NCI-H2081 (cell line): Measurements from ENCODE around the gene SEPTIN2.
"Not testable (repeated sequence)": the region's sequence is repeated elsewhere in the genome, so short reads cannot be mapped to it uniquely, and the experiment has no call there.

Source experiments
- DNase-seq, 2 experiments: peaks; one replicate each; lab custom pipeline; 2025; lab: John Stamatoyannopoulos, UW

SEPTIN2 gene

DNA sequence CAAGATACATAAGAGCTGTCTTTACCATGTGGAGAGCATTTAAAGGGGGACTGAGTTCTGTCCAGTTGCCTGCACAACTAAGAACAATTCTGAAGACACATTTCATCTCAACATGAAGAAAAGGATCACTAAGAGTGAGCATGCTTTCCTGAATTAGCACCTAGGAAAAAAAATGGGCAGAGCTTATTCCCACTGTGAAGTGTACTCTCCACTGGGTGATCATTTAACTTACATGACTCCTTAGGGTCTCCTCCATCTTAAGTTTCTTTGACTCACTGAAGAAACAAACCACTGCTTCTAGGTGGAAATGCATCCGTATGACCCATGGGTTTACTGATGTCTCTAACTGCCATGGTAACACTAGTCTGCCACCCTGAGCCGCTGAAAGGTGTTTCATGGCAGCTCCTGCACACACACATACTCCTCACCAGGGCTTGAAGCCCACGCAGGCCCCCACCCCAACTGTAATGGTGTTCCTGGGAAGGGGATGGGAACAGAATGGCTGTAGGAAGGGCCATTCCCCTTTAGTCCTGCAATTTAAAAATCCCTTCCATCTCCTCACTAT lies 27.3 kb upstream of the SEPTIN2 start:
- DNase-seq, result no peak

DNA sequence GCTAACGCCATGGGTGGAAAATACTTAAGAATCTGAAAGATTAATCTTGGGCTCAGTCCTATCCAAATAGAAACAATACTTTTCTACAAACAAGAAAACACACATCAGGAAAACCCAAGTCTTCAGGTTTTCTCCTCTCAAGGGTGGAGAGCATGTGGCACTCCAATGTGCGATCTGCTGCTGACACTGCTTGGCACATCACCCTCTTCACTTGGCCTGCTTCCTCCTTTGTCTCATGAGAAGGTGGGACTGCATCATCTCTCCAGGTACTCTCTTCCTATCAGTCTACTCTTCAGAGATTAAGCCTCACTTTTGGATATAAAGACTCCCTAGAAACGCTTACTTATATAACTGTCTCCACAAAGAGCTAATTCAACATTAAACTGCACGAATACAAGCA lies 26.7 kb upstream of the SEPTIN2 start:
- no peak for DNase-seq

DNA sequence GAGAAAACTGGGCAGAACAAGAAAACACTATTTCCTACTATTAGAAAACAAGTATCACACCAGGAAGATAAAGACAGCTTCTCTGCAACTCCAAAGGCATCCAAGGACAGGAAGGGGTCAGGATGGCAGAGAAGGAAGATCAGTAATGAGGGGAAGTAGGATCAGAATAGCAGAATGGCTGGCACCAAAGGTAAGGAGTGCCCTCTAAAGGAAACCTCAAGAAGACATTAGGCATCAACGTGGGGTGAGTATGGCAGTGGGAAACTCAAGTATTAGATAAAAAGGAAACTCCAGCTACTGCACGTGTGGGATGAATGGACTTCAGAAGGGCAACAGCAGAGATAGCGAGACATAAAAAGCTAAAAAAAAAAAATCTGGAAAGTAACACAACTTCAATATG lies 26.1 kb upstream of the SEPTIN2 start:
- DNase-seq, result no peak

DNA sequence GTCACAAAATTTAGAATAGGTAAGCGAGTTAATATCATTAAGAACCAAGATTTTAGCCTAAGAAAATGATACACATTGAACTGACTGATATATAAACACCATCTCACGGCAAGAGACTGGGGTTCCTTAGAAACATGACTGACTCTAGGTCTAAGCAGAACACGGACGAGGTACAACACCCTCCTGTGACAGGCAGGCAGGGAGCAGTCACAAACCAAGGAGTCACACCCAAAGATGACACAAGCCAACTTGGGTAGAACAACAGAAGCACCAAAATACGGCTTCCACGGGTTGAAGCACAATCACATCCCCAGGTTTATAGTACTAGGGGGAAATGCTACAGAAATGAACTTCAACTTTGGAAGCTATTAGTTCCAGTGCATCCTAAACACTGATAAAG lies 24.6 kb upstream of the SEPTIN2 start:
- no peak for DNase-seq

DNA sequence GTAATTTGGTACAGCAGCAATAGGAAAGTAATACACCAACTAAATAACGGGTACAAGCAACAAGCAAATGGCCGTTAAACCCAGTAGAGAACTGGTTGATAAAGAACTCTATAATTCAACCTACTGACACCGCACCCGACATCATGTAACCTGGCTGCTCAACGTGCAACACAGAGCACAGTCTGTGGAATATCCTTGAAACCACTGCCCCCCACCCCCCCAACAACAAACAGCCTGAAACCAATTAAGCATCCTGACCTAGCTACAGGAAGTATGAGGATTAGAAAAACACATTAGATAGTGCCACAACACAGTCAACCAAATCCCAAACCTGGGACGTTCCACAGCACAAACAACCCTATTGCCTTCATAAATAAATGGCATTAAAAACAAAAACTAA lies 23.7 kb upstream of the SEPTIN2 start:
- no peak for DNase-seq

DNA sequence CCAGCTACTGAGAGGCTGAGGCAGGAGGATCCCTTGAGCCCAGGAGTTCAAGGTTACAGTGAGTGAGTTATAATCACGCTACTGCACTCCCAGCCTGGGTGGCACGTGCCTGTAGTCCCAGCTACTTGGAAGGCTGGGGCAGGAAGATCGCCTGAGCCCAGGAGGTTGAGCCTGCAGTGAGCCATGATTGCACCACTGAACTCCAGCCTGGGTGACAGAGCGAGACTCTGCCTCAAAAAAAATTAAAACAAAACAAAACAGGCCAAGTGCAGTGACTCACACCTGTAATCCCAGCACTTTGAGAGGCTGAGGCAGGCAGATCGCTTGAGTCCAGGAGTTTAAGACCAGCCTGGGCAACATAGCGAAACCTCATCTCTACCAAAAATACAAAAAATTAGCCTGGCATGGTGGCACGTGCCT lies 22.3 kb upstream of the SEPTIN2 start:
- DNase-seq, result not testable (repeated sequence)

DNA sequence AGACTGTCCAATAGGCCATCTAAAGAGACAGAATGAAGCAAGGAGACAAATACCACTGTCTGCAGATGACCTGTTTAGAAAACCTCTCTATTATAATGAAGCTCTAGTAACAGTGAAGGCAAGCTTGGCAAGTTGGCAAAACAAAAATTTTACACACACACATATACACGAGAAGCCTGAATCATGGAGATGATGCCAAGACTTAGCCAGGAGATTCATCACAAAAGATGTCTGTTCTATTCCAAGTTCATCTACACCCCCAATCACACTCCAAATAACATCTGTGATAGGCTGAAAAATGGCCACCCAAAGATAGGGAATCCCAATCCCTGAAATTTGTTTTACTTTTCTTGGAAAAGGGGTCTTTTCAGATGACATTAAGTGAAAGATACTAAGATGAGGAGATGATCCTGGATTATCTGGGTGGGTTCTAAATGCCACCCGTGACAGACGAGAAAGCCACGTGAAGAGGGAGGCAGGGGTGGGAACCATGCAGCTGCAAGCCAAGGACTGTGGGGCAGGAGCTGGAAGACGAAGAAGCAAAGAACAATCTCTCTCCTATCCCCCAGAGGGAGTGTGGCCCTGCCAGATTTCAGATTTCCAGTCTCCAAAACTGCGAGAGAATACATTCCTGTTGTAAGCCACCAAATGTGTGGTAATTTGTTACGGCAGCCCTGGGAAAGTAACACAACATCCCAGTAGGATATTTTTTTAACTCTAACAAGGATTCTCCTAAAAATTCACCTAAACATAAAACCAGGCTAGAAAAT lies 20.2 kb upstream of the SEPTIN2 start:
- no peak for DNase-seq

DNA sequence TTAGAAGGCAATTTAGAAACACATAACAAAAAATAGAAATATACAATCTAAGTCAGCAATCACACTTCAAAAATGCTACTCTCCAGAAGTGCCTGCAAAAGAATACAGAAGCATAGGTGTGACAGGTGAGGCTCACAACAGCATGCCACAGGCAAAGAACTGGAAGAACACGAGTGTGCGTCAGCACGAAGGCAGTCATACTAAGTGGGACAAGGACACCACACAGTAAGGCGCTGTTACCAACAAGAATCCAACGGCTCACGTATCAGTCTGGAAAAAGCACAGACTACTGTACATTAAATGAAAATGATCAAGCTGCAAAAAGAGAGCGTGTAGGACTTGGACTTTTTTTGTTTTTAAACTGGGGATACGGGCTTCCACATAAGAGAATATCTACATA lies 19.0 kb upstream of the SEPTIN2 start:
- no peak for DNase-seq

DNA sequence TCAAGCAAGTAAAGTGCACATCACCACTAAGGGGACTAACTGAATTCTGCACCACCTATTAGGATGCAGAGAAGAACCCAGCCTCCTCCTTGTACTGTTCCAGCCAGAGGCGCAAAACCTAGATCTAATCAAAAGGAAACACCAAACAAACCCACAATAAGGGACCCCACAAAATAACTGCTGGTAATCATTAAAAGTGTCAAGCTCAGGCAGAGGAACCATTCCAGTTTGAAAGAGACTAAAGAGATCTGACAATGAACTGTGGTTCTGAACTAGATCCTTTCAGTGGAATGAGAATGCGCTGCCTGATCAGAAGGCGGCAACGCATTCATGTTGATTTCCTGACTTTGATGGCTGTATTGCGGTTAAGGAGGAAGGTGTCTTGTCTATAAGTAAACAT lies 17.1 kb upstream of the SEPTIN2 start:
- DNase-seq, result no peak

DNA sequence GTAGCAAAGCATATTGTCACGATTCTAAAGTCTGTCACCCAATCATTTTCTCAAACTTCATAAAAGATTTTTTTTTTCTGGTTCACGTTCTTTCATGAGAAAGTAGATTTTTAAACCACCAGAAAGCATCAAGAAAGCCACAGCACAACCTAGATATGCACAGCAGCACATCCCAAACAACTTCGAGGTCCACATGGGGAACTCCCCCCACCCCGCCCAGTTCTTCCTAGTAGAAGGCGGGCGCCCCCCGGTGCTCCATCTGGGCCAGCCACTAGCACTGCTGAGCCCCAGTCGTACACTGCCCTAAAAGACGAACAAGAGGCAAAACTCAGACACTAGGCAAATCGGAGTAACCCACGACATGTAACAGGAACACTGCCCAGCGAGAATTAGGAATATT lies 15.7 kb upstream of the SEPTIN2 start:
- DNase-seq, result no peak

DNA sequence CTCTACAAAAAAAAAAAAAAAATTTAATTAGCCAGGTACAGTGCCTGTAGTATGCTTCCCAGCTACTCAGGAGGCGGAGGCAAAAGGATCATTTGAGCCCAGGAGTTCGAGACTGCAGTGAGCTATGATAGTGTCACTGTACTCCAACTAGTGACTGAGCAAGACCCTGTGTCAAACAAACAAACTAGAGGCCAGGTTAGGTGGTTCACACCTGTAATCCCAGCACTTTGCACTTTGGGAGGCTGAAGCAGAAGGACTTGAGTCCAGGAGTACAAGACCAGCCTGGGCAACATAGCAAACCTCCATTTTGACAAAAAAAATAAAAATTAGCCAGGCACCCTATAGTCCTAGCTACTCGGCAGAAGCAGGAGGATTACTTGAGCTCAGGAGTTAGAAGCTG lies 13.6 kb upstream of the SEPTIN2 start:
- no peak for DNase-seq

DNA sequence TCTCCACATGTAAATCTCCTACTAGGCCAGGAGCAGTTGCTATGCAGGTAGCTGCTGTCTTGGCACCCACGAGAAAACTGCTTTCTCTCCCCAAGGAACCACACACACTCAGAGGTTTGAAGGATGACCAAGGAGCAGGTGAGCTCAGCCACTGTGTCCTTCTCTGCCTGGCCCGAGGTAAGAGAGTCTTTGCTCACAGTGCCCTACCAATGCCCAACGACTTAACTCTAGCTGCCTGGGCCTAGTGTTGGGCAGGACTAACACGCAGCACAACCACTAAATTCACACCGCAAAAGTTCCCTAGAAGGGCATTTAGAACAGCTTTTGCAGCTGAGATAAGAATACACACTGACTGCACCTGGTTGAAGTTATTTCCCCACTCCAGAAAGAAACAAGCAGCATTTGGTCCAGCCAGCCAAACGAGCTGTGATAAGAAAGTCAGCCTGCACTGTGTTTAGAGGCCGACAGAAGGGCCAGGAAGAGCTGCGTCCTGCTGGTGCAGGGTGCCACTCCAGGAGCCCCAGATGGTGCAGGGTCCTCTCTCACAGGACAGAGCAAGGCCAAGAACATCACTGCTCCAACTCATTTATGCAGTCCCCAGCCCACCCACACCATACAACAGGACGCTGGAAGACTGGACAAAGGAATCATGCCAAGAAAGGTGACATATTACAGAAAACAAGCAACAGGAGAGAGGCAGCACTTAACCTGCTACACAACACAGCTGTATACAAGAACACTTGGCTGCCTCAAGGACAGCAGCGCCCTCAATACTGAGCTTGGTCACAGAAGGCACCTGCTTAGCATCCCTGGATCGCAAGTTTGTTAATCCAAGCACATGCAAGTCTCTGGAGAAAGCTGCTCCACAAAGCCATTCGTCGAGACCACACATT lies 12.7 kb upstream of the SEPTIN2 start:
- no peak for DNase-seq

DNA sequence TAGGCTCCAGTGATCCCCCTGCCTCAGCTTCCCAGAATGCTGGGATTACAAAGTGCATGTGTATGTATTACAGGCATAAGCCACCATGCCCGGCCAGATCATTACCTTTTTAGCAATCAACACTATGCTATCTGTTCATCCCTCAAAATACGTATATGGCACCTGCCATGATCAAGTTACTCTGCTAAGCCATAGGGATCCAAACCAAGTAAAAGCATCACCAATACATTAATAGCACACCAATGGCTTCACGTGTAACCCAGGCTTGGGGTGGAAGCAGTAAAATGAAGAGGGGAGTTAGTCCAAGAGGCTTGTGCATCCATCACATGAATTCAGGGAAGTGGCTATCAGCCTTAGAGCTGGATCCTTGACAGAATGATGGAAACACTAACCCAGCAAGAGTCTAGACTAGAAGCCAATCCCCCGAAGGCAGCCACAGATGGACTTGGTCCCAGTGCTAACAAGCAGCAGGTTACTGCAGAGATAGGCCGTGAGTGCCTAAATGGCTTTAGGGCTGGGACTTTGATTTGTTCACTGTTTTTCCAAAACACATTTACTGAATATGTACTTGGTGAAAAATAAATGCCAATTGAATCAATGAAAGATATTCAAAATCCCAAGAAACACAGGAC lies 11.6 kb upstream of the SEPTIN2 start:
- DNase-seq, result no peak

DNA sequence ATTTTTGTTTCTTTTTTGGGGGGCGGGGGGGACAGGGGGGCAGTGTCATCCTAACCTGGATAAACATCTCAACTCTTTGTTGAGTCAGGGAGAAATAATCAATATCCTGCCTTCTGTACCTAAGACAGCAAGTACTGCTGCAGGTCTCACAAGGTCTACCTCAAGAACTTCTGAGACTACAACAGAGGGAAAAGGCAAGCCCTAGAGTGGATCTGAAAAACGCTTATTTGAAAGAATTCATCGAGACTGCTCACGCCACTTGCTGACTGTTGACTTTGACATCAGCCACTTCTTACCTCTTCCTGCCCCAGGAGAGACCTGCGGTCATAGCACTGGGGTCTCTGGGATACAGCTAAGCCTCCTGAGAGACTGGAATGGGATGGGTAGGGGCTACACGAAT lies 8.7 kb upstream of the SEPTIN2 start:
- no peak for DNase-seq

DNA sequence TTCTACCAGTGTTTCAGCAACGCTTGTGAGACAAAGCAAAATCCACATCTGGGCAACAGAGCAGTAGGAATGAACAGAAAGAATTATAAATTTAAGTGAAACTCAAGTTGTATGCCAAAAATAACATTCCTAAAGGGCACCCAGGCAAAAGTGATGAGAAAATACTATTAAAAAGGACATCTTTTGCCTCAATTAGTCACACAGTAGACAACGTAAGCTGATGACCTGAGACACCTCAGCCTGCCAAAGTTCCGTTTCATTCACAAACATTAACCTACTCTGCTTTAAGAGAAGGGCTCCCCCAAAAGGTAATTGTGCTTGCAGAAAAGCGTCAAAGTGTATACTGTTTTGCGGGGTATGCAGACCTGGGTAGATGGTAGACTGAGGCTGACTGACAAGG lies 7.5 kb upstream of the SEPTIN2 start:
- no peak for DNase-seq

DNA sequence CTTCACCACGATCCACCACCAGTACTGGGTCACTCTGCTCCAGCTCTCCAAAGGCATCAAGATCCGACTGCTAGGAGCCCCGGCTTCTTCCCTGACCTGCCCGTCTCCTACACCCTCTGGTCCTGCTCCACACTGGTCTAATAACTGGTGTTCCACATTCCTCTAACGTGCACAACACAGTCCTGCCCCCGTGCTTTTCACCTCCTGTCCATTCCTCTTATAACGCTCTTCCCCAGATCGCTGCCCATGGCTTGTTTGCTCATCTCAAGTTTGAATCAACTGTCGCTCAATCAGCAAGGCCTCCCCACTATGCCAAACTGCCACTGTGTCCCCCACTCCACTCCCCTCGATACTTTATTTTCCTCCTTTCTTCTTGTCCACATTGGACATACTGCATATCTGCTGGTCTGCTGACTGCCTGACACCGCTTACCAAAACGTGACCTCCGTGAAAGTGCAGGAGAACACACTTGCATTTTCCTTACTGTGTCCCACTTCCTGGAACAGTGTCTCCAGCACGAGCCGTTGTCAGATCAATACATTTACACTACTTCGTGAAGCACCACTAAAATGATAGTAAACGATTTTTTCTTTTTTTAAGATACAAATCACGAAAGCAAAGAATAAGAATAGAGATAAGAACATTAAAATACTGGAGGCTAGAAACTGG lies 6.8 kb upstream of the SEPTIN2 start:
- no peak for DNase-seq

DNA sequence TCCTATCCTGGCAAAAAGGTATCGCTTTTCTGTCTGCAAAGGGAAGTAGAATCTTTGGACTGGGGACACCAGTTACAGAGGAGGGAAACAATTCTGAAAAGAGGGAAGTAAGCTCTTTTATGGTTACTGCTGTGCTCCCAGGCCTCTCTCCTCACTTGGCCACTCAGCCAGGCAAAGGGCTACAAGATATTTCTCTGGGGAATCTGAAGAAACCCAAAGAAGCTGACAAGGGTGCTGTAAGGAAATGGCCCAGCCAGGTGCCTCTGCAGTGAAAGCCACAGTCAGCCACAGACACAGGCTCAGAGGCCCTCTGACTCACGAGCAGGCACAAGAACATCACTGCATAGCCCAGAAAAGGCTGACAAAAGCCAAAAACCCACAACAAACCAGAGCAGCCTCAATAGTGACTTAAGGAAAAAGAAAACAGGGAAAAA lies 6.0 kb upstream of the SEPTIN2 start:
- DNase-seq, result no peak

DNA sequence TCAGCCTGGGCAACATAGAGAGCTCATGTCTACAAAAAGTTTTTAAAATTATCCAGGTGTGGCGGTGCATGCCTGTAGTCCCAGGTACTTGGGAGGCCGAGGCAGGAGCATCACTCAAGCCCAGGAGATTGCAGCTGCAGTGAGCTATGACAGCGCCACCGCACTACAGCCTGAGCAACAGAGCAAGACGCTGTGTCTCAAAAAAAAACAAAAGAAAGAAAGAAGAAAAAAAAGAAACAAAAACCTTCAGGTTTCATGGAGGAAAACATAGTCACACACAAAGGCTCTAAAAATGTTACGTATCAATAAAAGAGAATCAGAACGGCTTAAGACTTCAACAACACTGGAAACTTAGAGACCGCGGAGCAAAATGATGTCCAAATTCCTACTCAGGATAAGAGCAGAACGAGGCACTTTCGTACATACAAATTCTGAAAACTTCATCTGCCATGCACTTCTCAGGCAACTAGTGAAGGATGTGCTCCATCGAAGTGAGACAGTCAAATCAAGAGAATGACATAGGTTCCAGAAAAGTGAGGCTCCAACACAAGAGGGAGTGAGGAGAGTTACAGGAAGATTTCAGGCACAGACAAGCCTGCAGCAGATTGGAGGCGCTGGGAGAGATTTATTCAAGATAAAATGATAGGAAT lies 4.7 kb upstream of the SEPTIN2 start:
- DNase-seq, result no peak

DNA sequence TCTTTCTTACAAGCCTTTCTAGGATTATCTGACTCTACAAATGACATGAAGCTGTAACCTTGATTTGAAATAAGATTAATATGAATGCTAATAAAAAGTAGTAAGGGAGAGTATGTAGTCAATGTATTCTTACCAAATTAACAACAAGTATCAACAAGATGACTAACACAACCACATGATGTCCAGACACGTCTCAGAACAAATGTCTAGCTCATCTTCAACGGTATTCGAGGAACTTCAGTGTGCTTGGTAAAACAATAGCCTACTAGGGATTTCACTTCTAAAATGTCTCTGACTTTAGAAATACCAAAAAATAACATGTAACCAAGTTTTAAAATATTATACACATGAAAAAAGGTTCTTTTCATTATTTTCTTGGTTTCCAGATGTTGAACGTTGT lies 3.6 kb upstream of the SEPTIN2 start:
- DNase-seq, result no peak

DNA sequence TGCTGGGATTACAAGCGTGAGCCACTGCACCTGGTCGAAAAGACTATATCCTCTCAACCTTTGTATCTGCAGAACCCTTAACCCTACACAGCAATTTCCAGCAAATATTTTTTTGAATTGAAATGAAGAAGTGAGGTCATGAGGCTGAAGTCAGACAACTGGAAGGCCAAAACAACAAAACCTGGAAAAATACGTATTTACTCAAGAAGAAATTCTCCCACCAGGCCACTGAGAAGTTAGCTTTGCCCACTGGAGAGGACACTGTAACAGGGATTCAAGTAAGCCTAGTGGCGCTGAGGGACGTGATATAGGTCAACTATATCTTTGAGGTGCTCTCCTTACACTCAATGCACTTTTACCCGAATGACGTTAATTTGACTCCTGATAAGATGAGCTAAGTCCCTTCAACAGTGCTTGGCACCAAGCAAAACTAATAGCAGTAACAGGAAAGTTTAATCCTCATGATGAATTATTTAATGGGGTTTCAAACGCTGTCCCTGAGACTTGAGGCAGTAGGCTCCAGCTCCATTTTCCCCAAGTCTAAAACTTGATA lies 2.1 kb upstream of the SEPTIN2 start:
- DNase-seq, result no peak
